ENCODE results near the gene PACRG. TPM values are rescaled to one million over a fixed set of nuclear protein-coding genes. Genes with fewer than 3 reads are reported as not detected.

PACRG gene
- total and polyA plus RNA-seq, 12 donors = 2.1 to 34.6 (median 10.0) TPM

DNA sequence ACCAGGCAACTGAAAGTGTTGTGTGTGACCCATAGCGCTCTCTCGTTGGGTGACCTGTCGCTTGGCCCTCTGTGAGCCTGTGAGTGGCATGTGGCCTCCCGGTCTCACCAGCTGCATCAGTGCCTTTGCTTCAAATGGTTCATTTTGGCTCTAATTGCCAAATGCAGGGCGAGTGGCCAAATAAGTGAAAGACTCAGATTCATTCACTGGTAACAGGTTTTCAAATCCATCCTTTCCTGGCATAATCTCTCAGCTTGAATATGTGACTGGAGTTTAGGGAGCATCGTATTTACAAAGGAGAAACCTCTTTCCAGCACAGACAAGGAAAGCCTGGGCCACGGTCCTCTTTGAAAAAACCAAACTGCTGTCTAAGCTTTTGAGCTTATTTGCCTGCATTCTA is 365.1 kb downstream of the PACRG start:
- WGBS, 2 donors = 79 to 85% methylated on average over 7 of the region's 7 CpGs
- no peak overlapping the region for H3K4me3 ChIP-seq
- ATAC-seq (no peak), DNase-seq (no peak)
- peaks cover 0 to 6% (median 0%) of the 10 kb centered on the region in 9 donors for H3K36me3 ChIP-seq
- H3K9me3 ChIP-seq = no peaks in the 10 kb centered on the region
- H3K27ac ChIP-seq = no peak overlapping the region
- intact Hi-C loops (cut with DNase I) = no loop called here
- TF ChIP-seq, protein P1, sequence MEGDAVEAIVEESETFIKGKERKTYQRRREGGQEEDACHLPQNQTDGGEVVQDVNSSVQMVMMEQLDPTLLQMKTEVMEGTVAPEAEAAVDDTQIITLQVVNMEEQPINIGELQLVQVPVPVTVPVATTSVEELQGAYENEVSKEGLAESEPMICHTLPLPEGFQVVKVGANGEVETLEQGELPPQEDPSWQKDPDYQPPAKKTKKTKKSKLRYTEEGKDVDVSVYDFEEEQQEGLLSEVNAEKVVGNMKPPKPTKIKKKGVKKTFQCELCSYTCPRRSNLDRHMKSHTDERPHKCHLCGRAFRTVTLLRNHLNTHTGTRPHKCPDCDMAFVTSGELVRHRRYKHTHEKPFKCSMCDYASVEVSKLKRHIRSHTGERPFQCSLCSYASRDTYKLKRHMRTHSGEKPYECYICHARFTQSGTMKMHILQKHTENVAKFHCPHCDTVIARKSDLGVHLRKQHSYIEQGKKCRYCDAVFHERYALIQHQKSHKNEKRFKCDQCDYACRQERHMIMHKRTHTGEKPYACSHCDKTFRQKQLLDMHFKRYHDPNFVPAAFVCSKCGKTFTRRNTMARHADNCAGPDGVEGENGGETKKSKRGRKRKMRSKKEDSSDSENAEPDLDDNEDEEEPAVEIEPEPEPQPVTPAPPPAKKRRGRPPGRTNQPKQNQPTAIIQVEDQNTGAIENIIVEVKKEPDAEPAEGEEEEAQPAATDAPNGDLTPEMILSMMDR (IDR thresholded peaks at IDR 0.05) = no peak
- peaks cover 0 to 7% (median 0%) of the 10 kb centered on the region in 9 donors for H3K4me1 ChIP-seq
- H3K27me3 ChIP-seq = no peaks in the 10 kb centered on the region

DNA sequence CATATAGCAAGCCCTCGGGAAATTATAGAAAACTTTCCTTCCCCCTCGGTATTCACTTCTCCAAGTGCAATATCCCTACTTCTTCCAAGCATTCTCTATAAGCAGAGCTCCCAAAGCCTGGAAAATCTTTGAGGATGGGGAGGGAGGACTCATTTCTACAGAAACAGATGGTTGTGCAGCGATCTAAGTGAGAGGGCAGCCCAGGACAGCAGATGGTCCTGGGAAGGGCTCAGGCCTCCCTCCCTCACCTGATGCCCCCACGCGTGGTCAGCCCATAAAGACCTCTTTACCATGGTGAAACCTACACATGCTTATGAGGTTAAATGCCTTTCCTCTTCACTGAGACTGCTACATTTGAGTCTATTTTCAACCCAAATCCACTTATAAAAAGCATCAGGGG is 367.1 kb downstream of the PACRG start:
- Histone ChIP-seq H3K4me1 (peaks cover 0 to 12% (median 0%) of the 10 kb centered on the region in 9 donors), H3K4me3 (no peak overlapping the region), H3K27me3 (no peaks in the 10 kb centered on the region), H3K27ac (no peak overlapping the region), H3K9me3 (no peaks in the 10 kb centered on the region), H3K36me3 (peaks cover 0 to 6% (median 0%) of the 10 kb centered on the region in 9 donors)
- TF ChIP-seq, protein P1 (IDR thresholded peaks at IDR 0.05) = no peak
- ATAC-seq (no peak), DNase-seq (no peak)
- 75 to 89% methylated on average over 5 of the region's 5 CpGs for WGBS, 2 donors
- intact Hi-C loops (cut with DNase I) = no loop called here

DNA sequence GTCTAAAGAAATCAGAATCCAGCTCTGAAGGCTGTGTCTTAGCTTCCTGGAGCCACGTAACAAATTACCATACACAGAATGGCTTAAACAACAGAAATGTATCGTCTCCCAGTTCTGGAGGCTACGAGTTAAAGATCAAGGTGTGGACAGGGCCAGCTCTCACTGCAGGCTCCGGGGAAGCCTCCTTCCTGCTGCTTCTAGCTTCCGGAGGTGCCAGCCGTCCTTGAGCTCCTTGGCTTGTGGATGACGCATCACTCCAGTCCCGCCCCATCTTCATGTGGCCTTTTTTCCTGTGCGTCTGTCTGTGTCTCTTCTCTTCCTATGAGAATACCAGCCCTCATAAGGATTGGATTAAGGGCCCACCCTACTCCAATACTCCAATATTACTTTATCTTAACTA is 367.6 kb downstream of the PACRG start:
- DNase-seq = no peak
- WGBS, 2 donors = 80 to 91% methylated on average over 9 of the region's 9 CpGs
- Histone ChIP-seq H3K27ac (no peak overlapping the region), H3K36me3 (peaks cover 0 to 6% (median 0%) of the 10 kb centered on the region in 9 donors), H3K4me1 (peaks cover 0 to 12% (median 0%) of the 10 kb centered on the region in 9 donors), H3K27me3 (no peaks in the 10 kb centered on the region), H3K4me3 (no peak overlapping the region), H3K9me3 (no peaks in the 10 kb centered on the region)
- intact Hi-C loops (cut with DNase I) = no loop called here
- TF ChIP-seq, protein P1 (IDR thresholded peaks at IDR 0.05) = no peak
- ATAC-seq = no peak

DNA sequence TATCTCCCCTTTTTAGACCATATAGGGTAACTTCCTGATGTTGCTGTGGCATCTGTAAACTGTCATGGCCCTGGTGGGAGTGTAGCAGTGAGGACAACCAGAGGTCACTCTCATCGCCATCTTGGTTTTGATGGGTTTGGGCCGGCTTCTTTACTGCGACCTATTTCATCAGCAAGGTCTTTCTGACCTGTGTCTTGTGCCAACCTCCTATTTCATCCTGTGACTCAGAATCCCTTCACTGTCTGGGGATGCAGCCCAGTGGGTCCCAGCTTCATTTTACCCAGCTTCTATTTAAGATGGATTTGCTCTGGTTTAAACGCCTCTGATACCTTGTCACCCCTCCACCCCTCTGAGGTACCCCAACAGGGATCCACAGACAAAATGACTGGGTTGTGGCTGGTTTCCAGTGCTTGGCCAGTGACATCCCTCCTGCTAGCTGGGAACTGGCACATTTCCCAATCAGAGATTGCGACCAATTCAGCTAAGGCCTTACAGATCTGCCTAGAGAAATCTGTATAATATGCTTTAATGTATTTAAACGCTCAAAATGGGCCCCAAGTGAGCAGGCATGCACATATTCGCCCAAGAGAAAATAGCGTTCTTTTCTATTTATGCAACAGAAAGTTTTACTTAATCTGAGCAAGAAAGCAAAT is 371.2 kb downstream of the PACRG start:
- Histone ChIP-seq H3K4me1 (peaks cover 0 to 12% (median 0%) of the 10 kb centered on the region in 9 donors), H3K27me3 (no peaks in the 10 kb centered on the region), H3K36me3 (peaks cover 0 to 6% (median 0%) of the 10 kb centered on the region in 9 donors), H3K4me3 (no peak overlapping the region), H3K27ac (no peak overlapping the region), H3K9me3 (no peaks in the 10 kb centered on the region)
- ATAC-seq = peak in 5 of 8 donors; percentile 19 to 55 (median 48)
- TF ChIP-seq, protein P1 (IDR thresholded peaks at IDR 0.05) = no peak
- intact Hi-C loops (cut with DNase I) = no loop called here
- 68 to 71% methylated on average over 8 of the region's 8 CpGs for WGBS, 2 donors
- no peak for DNase-seq

All from heart right ventricle (tissue), 16 donors.